ENCODE results near the gene ESYT2. TPM values are rescaled to one million over a fixed set of nuclear protein-coding genes. Genes with fewer than 3 reads are reported as not detected.

ESYT2 gene
- total and polyA plus RNA-seq, 2 donors (not counting 1 experiment from before 2014, with no cell fraction given) = 66.0 to 93.0 TPM

DNA sequence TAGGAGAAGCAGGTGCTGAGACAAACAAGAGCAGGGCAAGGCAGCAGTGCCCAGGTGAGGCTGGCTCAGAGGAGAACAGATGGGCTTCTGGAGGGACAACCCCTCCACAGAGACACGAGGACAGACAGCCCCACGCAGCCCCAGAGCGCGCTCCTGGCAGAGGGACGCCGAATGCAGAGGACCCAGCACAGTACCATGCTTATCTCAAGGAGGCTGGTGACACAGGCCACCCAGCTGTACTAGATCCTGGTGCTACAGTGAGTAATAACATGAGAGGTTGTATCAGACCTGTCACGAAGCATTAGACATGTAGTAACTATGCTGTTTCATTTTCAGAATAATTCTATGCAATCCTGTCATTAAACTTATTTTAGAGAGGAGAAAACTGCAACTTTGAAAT is 64.3 kb downstream of the ESYT2 start:
- H3K4me1 ChIP-seq (ENCODE audit: control insufficient read depth, extremely low read depth, insufficient read depth, low read length) = no peaks in the 10 kb centered on the region
- no peak overlapping the region for H3K4me2 ChIP-seq (ENCODE audit: extremely low read depth, insufficient read depth, low read length)
- no peaks in the 10 kb centered on the region for H4K20me1 ChIP-seq (ENCODE audit: control insufficient read depth, extremely low read depth, insufficient read depth, low read length)
- no peak for TF ChIP-seq EZH2 (IDR thresholded peaks at IDR 0.05; ENCODE audit: low read length, missing control alignments)
- TF ChIP-seq, protein P1, sequence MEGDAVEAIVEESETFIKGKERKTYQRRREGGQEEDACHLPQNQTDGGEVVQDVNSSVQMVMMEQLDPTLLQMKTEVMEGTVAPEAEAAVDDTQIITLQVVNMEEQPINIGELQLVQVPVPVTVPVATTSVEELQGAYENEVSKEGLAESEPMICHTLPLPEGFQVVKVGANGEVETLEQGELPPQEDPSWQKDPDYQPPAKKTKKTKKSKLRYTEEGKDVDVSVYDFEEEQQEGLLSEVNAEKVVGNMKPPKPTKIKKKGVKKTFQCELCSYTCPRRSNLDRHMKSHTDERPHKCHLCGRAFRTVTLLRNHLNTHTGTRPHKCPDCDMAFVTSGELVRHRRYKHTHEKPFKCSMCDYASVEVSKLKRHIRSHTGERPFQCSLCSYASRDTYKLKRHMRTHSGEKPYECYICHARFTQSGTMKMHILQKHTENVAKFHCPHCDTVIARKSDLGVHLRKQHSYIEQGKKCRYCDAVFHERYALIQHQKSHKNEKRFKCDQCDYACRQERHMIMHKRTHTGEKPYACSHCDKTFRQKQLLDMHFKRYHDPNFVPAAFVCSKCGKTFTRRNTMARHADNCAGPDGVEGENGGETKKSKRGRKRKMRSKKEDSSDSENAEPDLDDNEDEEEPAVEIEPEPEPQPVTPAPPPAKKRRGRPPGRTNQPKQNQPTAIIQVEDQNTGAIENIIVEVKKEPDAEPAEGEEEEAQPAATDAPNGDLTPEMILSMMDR (conservative IDR thresholded peaks at IDR 0.05 in 1 of 2, IDR thresholded peaks at IDR 0.05 in 1 of 2; ENCODE audit: low read depth in 1 of 2, low read length in 2 of 2) = no peak
- no peaks in the 10 kb centered on the region for H3K27me3 ChIP-seq (ENCODE audit: control insufficient read depth, insufficient read depth, low read length)
- DNase-seq (ENCODE audit: low read depth in 2 of 2) = no peak
- no peak overlapping the region for H3K9ac ChIP-seq (ENCODE audit: insufficient read depth, low read length)
- no peaks in the 10 kb centered on the region for H3K79me2 ChIP-seq (ENCODE audit: control insufficient read depth, insufficient read depth, low read length)
- peaks cover 5% of the 10 kb centered on the region for H3K36me3 ChIP-seq (ENCODE audit: control insufficient read depth, insufficient read depth, low read length)
- H3K4me3 ChIP-seq (replicated peaks in 1 of 4; ENCODE audit: control extremely low read depth in 1 of 4, insufficient read depth in 1 of 4, low read depth in 3 of 4, low read length in 4 of 4) = no peak overlapping the region
- no peak overlapping the region for H2AFZ ChIP-seq (ENCODE audit: low read length)
- no peaks in the 10 kb centered on the region for H3K9me3 ChIP-seq (ENCODE audit: control insufficient read depth, insufficient read depth, low read depth, low read length)
- H3K27ac ChIP-seq (ENCODE audit: insufficient read depth, low read length) = no peak overlapping the region

DNA sequence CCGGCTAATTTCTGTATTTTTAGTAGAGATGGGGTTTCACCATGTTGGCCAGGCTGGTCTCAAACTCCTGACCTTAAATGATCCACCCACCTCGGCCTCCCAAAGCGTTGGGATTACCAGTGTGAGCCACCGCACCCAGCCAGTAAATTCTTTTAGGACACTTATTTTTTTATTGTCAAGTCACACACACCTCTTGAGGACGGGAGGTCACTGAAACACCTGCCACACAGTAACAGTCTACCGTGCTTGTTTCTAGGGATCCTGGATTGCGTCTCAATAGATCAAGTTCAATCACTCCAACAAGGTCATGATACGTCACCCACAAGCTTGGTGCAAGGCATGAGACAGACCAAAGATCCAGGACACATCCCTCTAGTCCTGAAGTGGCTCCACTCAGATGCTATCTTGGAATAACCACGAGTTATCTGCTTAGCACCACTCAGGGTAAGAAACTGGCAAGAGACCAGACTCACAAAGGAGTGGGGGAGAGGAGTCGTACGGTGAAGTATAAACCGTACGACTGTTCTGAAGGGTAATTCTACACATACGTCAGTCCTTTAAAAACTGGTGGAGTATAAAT is 65.8 kb downstream of the ESYT2 start:
- DNase-seq (ENCODE audit: low read depth in 2 of 2) = no peak
- peaks cover 10% of the 10 kb centered on the region for H3K36me3 ChIP-seq (ENCODE audit: control insufficient read depth, insufficient read depth, low read length)

GRCh38 chr7:158761945-158762344 is 67.4 kb downstream of the ESYT2 start:
- no peak overlapping the region for H3K4me2 ChIP-seq (ENCODE audit: extremely low read depth, insufficient read depth, low read length)

More for the DNA sequence above, 65.8 kb downstream of the ESYT2 start:
- Histone ChIP-seq H3K27ac (ENCODE audit: insufficient read depth, low read length) (no peak overlapping the region), H3K79me2 (ENCODE audit: control insufficient read depth, insufficient read depth, low read length) (no peaks in the 10 kb centered on the region), H3K4me3 (replicated peaks in 1 of 4; ENCODE audit: control extremely low read depth in 1 of 4, insufficient read depth in 1 of 4, low read depth in 3 of 4, low read length in 4 of 4) (no peak overlapping the region), H3K9me3 (ENCODE audit: control insufficient read depth, insufficient read depth, low read depth, low read length) (no peaks in the 10 kb centered on the region), H2AFZ (ENCODE audit: low read length) (no peak overlapping the region), H4K20me1 (ENCODE audit: control insufficient read depth, extremely low read depth, insufficient read depth, low read length) (no peaks in the 10 kb centered on the region), H3K4me1 (ENCODE audit: control insufficient read depth, extremely low read depth, insufficient read depth, low read length) (no peaks in the 10 kb centered on the region), H3K9ac (ENCODE audit: insufficient read depth, low read length) (no peak overlapping the region), H3K27me3 (ENCODE audit: control insufficient read depth, insufficient read depth, low read length) (no peaks in the 10 kb centered on the region), H3K4me2 (ENCODE audit: extremely low read depth, insufficient read depth, low read length) (no peak overlapping the region)
- TF ChIP-seq EZH2 (IDR thresholded peaks at IDR 0.05; ENCODE audit: low read length, missing control alignments) = no peak
- TF ChIP-seq, protein P1 (conservative IDR thresholded peaks at IDR 0.05 in 1 of 2, IDR thresholded peaks at IDR 0.05 in 1 of 2; ENCODE audit: low read depth in 1 of 2, low read length in 2 of 2) = no peak

More at GRCh38 chr7:158761945-158762344, 67.4 kb downstream of the ESYT2 start:
- no peaks in the 10 kb centered on the region for H3K4me1 ChIP-seq (ENCODE audit: control insufficient read depth, extremely low read depth, insufficient read depth, low read length)
- no peaks in the 10 kb centered on the region for H3K79me2 ChIP-seq (ENCODE audit: control insufficient read depth, insufficient read depth, low read length)
- no peak overlapping the region for H3K9ac ChIP-seq (ENCODE audit: insufficient read depth, low read length)
- no peaks in the 10 kb centered on the region for H4K20me1 ChIP-seq (ENCODE audit: control insufficient read depth, extremely low read depth, insufficient read depth, low read length)
- H3K27me3 ChIP-seq (ENCODE audit: control insufficient read depth, insufficient read depth, low read length) = no peaks in the 10 kb centered on the region
- TF ChIP-seq EZH2 (IDR thresholded peaks at IDR 0.05; ENCODE audit: low read length, missing control alignments) = no peak
- TF ChIP-seq, protein P1 (conservative IDR thresholded peaks at IDR 0.05 in 1 of 2, IDR thresholded peaks at IDR 0.05 in 1 of 2; ENCODE audit: low read depth in 1 of 2, low read length in 2 of 2) = no peak
- H2AFZ ChIP-seq (ENCODE audit: low read length) = no peak overlapping the region
- H3K4me3 ChIP-seq (replicated peaks in 1 of 4; ENCODE audit: control extremely low read depth in 1 of 4, insufficient read depth in 1 of 4, low read depth in 3 of 4, low read length in 4 of 4) = no peak overlapping the region
- no peaks in the 10 kb centered on the region for H3K9me3 ChIP-seq (ENCODE audit: control insufficient read depth, insufficient read depth, low read depth, low read length)
- no peak overlapping the region for H3K27ac ChIP-seq (ENCODE audit: insufficient read depth, low read length)
- DNase-seq (ENCODE audit: low read depth in 2 of 2) = no peak
- peaks cover 16% of the 10 kb centered on the region for H3K36me3 ChIP-seq (ENCODE audit: control insufficient read depth, insufficient read depth, low read length)

Measured in fibroblast of lung (primary cell).